ENCODE results near the gene MDM2.

- TF ChIP-seq CTCF (conservative IDR thresholded peaks at IDR 0.05) (no peak), EZH2 (IDR thresholded peaks at IDR 0.05; ENCODE audit: low read depth) (no peak)
Observed at GRCh38 chr12:68779280-68779679, 28.7 kb upstream of the MDM2 start.
